Neural cell (in vitro differentiated cells): ENCODE data around the gene MPPED2. TPM values are rescaled to one million over a fixed set of nuclear protein-coding genes. Genes with fewer than 3 reads are reported as not detected.

ENCODE experiments used
- H2AFZ ChIP-seq: fragments of 200-600, 300-800 bp; sonication (generic), shearing (Covaris generic); 2 replicates; pipeline ENCODE4 v1.6.0; 2014; ENCODE audit warnings: low read depth, mild to moderate bottlenecking, antibody characterized with exemption, low read length, moderate library complexity
- H3F3A ChIP-seq: fragments of 200-600 bp; shearing (Covaris generic); 2 replicates; pipeline ENCODE4 v1.6.1; 2016; ENCODE audit warnings: mild to moderate bottlenecking, moderate library complexity, mixed read lengths, antibody characterized with exemption, low read length; ENCODE audit not compliant: insufficient read depth, poor library complexity, severe bottlenecking
- H3K27ac ChIP-seq: fragments of 200-600, 300-800 bp; sonication (generic), shearing (Covaris generic); 2 replicates; pipeline ENCODE4 v1.5.1; 2014; ENCODE audit warnings: mild to moderate bottlenecking, low read length, moderate library complexity
- H3K27me3 ChIP-seq: fragments of 300-800, 200-600 bp; sonication (generic), shearing (Covaris generic); 2 replicates; pipeline ENCODE4 v1.6.0; 2014; ENCODE audit warnings: mild to moderate bottlenecking, low read depth, low read length, moderate library complexity; ENCODE audit not compliant: insufficient read depth
- H3K36me3 ChIP-seq: fragments of 300-800, 200-600 bp; sonication (generic), shearing (Covaris generic); 2 replicates; pipeline ENCODE4 v1.5.1; 2014; ENCODE audit warnings: mild to moderate bottlenecking, antibody characterized with exemption, low read length, moderate library complexity; ENCODE audit not compliant: insufficient read depth
- H3K4me2 ChIP-seq: fragments of 300-800, 200-600 bp; sonication (generic), shearing (Covaris generic); 2 replicates; pipeline ENCODE4 v1.6.0; 2014; ENCODE audit warnings: mild to moderate bottlenecking, low read length
- H3K4me3 ChIP-seq: fragments of 300-800, 200-600 bp; sonication (generic), shearing (Covaris generic); 2 replicates; pipeline ENCODE4 v1.5.1; 2014; ENCODE audit warnings: mild to moderate bottlenecking, low read length, moderate library complexity
- H3K79me2 ChIP-seq: fragments of 200-600 bp; shearing (Covaris generic); replicated peaks from 2 replicates; pipeline ENCODE4 v1.6.0; 2014; ENCODE audit warnings: mild to moderate bottlenecking, low read length, moderate library complexity; ENCODE audit not compliant: insufficient read depth
- H3K9ac ChIP-seq: fragments of 300-800, 200-600 bp; sonication (generic), shearing (Covaris generic); 2 replicates; pipeline ENCODE4 v1.6.1; 2016; ENCODE audit warnings: mild to moderate bottlenecking, low read length, mixed read lengths
- H3K9me2 ChIP-seq: fragments of 200-600 bp; shearing (Covaris generic); 2 replicates; pipeline ENCODE4 v1.6.1; 2016; ENCODE audit warnings: mild to moderate bottlenecking, low read length, mixed read lengths; ENCODE audit not compliant: insufficient read depth
- H3K9me3 ChIP-seq: fragments of 200-600, 300-800 bp; sonication (generic), shearing (Covaris generic); 2 replicates; pipeline ENCODE4 v1.6.1; 2016; ENCODE audit warnings: mild to moderate bottlenecking, mixed run types, low read length, moderate library complexity, mixed read lengths
- H4K20me1 ChIP-seq: fragments of 200-600 bp; shearing (Covaris generic); 2 replicates; pipeline ENCODE4 v1.6.1; 2016; ENCODE audit warnings: mild to moderate bottlenecking, mixed run types; ENCODE audit not compliant: insufficient read depth
- EP300 ChIP-seq: fragments of 450-650 bp; conservative IDR thresholded peaks from 2 replicates; pipeline ENCODE4 v1.6.1; 2014; ENCODE audit warnings: antibody characterized with exemption, mild to moderate bottlenecking, moderate library complexity; ENCODE audit not compliant: poor library complexity, severe bottlenecking
- EZH2 ChIP-seq: fragments of 200-600, 300-800 bp; shearing (Covaris generic), sonication (generic); IDR thresholded peaks from 2 replicates; pipeline ENCODE4 v1.6.1; 2014; ENCODE audit warnings: antibody characterized with exemption, low read length, borderline replicate concordance, mild to moderate bottlenecking; ENCODE audit not compliant: insufficient read depth, poor library complexity, severe bottlenecking
- MXI1 ChIP-seq: fragments of 450-650 bp; conservative IDR thresholded peaks from 2 replicates; pipeline ENCODE4 v1.6.1; 2014; ENCODE audit warnings: antibody characterized with exemption, mild to moderate bottlenecking; ENCODE audit not compliant: poor library complexity, severe bottlenecking
- POLR2AphosphoS5 ChIP-seq: IDR thresholded peaks from 2 replicates; pipeline ENCODE4 v1.6.1; 2012
- RAD21 ChIP-seq: fragments of 450-650 bp; conservative IDR thresholded peaks from 2 replicates; pipeline ENCODE4 v1.6.1; 2014; ENCODE audit warnings: antibody characterized with exemption, mild to moderate bottlenecking, moderate library complexity
- SMC3 ChIP-seq: fragments of 450-650 bp; conservative IDR thresholded peaks from 2 replicates; pipeline ENCODE4 v1.6.1; 2014; ENCODE audit warnings: antibody characterized with exemption, mild to moderate bottlenecking, moderate library complexity; ENCODE audit not compliant: poor library complexity
- TAF1 ChIP-seq: IDR thresholded peaks from 2 replicates; pipeline ENCODE4 v1.6.1; 2012; ENCODE audit warnings: low read depth
- polyA plus RNA-seq: library from polyadenylated mRNA; depleted of rRNA; stranded (reverse); fragments of >200 nt; gene quantifications from 2 replicates; pipeline ENCODE4 v1.2.3, GENCODE V29; 2014
- TF ChIP-seq, protein P1 (sequence below): fragments of 450-650 bp; IDR thresholded peaks from 2 replicates; pipeline ENCODE4 v1.5.1; 2014; ENCODE audit warnings: antibody characterized with exemption, mild to moderate bottlenecking, moderate library complexity; ENCODE audit not compliant: poor library complexity, severe bottlenecking
- TF ChIP-seq, protein P2 (sequence below): IDR thresholded peaks from 2 replicates; pipeline ENCODE4 v1.6.1; 2012; ENCODE audit warnings: borderline replicate concordance

Gene MPPED2
- polyA plus RNA-seq, 1 donor from 2014 or later = 99.7 TPM

DNA sequence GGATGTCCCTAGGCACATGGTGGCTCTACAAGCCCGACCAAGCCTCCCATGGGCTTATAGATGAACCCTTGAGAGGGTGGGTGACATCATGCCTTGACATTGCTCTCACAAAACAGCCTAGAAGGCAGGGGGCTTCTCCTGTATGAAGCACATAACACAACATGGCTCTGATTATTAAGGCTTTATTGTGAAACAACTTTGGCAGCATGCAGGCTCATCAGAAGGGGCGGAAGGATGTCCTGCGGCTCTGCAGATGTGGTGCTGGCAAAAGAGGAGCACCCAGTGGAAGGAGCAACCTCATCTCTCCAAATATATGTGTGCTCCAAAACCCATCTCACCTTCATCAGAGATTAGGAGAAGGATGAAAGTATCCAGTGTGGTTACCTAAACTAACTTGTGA lies 100.4 kb downstream of the MPPED2 start:
- Histone ChIP-seq H3F3A (no peaks in the 10 kb centered on the region), H3K4me3 (no peak overlapping the region), H3K9ac (no peak overlapping the region), H3K27ac (no peak overlapping the region), H3K9me3 (no peaks in the 10 kb centered on the region), H3K36me3 (peaks cover 4% of the 10 kb centered on the region), H3K9me2 (no peaks in the 10 kb centered on the region), H3K79me2 (peaks cover 20% of the 10 kb centered on the region), H2AFZ (no peak overlapping the region), H4K20me1 (no peaks in the 10 kb centered on the region), H3K27me3 (no peaks in the 10 kb centered on the region), H3K4me2 (no peak overlapping the region)
- TF ChIP-seq, protein P1, sequence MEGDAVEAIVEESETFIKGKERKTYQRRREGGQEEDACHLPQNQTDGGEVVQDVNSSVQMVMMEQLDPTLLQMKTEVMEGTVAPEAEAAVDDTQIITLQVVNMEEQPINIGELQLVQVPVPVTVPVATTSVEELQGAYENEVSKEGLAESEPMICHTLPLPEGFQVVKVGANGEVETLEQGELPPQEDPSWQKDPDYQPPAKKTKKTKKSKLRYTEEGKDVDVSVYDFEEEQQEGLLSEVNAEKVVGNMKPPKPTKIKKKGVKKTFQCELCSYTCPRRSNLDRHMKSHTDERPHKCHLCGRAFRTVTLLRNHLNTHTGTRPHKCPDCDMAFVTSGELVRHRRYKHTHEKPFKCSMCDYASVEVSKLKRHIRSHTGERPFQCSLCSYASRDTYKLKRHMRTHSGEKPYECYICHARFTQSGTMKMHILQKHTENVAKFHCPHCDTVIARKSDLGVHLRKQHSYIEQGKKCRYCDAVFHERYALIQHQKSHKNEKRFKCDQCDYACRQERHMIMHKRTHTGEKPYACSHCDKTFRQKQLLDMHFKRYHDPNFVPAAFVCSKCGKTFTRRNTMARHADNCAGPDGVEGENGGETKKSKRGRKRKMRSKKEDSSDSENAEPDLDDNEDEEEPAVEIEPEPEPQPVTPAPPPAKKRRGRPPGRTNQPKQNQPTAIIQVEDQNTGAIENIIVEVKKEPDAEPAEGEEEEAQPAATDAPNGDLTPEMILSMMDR = no peak
- TF ChIP-seq EZH2 (no peak), RAD21 (no peak), SMC3 (no peak), POLR2AphosphoS5 (no peak), TAF1 (no peak), MXI1 (no peak), EP300 (no peak)
- TF ChIP-seq, protein P2, sequence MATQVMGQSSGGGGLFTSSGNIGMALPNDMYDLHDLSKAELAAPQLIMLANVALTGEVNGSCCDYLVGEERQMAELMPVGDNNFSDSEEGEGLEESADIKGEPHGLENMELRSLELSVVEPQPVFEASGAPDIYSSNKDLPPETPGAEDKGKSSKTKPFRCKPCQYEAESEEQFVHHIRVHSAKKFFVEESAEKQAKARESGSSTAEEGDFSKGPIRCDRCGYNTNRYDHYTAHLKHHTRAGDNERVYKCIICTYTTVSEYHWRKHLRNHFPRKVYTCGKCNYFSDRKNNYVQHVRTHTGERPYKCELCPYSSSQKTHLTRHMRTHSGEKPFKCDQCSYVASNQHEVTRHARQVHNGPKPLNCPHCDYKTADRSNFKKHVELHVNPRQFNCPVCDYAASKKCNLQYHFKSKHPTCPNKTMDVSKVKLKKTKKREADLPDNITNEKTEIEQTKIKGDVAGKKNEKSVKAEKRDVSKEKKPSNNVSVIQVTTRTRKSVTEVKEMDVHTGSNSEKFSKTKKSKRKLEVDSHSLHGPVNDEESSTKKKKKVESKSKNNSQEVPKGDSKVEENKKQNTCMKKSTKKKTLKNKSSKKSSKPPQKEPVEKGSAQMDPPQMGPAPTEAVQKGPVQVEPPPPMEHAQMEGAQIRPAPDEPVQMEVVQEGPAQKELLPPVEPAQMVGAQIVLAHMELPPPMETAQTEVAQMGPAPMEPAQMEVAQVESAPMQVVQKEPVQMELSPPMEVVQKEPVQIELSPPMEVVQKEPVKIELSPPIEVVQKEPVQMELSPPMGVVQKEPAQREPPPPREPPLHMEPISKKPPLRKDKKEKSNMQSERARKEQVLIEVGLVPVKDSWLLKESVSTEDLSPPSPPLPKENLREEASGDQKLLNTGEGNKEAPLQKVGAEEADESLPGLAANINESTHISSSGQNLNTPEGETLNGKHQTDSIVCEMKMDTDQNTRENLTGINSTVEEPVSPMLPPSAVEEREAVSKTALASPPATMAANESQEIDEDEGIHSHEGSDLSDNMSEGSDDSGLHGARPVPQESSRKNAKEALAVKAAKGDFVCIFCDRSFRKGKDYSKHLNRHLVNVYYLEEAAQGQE = no peak

DNA sequence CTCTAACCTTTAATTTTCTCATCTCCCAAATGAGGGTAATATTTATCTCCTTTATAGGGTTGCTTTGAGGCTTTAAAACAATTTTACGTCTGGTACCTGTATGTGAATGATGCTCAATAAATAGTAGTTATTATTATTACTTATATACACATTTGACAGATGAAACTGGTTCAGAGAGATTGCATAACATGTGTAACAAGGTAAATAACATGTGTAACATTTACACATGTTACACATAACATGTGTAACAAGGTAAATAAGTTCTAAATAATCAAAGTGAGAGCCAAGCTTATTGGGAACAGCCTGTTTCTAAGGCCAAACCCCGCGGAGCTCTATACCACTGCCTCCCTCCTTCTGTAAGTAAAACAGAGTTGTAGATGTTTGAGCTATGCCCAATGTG lies 100.9 kb downstream of the MPPED2 start:
- Histone ChIP-seq H3K27me3 (no peaks in the 10 kb centered on the region), H3K27ac (no peak overlapping the region), H3K4me3 (no peak overlapping the region), H2AFZ (no peak overlapping the region), H3K36me3 (peaks cover 4% of the 10 kb centered on the region), H3K4me2 (no peak overlapping the region), H3K9me2 (no peaks in the 10 kb centered on the region), H3K79me2 (peaks cover 19% of the 10 kb centered on the region), H4K20me1 (no peaks in the 10 kb centered on the region), H3K9me3 (no peaks in the 10 kb centered on the region), H3K9ac (no peak overlapping the region), H3F3A (no peaks in the 10 kb centered on the region)
- TF ChIP-seq SMC3 (no peak), TAF1 (no peak), EZH2 (no peak), RAD21 (no peak), EP300 (no peak), MXI1 (no peak), POLR2AphosphoS5 (no peak)
- TF ChIP-seq, protein P1 = no peak
- TF ChIP-seq, protein P2 = no peak
